NCI-H187 (cell line): ENCODE results near the gene ZNF507.

Experiments used
- DNase-seq, 2 experiments: peaks; one replicate each; lab custom pipeline; 2025; lab: John Stamatoyannopoulos, UW

The ZNF507 gene

GRCh38 chr19:32339988-32340874, 5.2 kb upstream of the ZNF507 start:
- DNase-seq: no peak

- no peak for DNase-seq
Observed at GRCh38 chr19:32342695-32343094, 2.7 kb upstream of the ZNF507 start.

DNA sequence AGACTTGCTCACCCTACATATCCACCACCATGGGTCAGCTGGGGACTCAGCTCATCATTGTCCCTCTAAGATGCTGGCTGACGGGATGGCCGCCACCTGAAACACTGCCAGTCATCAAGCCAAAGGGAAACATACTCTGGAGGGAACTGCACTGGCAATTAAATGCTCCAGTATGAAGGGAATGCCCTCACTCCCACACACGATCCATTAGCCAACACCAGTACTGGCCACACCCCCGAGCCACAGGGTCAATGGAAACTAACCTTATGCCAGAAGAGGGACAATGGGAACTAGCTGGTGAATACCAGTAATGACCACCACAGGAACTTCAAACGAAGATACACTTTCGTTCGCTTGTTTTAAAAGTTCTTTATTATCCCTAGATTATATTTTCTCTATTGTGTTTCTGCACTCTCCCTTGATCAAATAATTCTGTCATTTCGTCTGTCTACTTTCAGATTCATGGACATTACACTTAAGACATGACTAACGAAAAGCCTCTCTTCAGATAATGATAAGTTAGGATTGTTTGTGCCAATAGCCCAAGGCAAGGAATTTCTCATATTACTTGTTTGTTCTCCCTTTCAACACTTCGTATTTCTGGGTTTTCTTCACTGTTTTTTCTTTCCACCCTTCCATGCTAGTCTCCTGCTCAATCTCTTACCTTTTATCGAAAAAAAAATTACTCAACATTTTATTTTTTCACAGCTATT, 1.7 kb upstream of the ZNF507 start:
- no peak for DNase-seq

GRCh38 chr19:32346901-32347300, 1.5 kb downstream of the ZNF507 start:
- DNase-seq: no peak

GRCh38 chr19:32347573-32347972, 2.2 kb downstream of the ZNF507 start:
- no peak for DNase-seq

- no peak for DNase-seq
Observed at GRCh38 chr19:32349051-32349450, 3.6 kb downstream of the ZNF507 start.

- no peak for DNase-seq
Observed at GRCh38 chr19:32349724-32350470, 4.5 kb downstream of the ZNF507 start.

- no peak for DNase-seq
Observed at GRCh38 chr19:32350471-32350865, 5.1 kb downstream of the ZNF507 start.

- DNase-seq: no peak
Observed at GRCh38 chr19:32350987-32351348, 5.6 kb downstream of the ZNF507 start.

- DNase-seq: no peak
Observed at GRCh38 chr19:32352241-32352630, 6.8 kb downstream of the ZNF507 start.

DNA sequence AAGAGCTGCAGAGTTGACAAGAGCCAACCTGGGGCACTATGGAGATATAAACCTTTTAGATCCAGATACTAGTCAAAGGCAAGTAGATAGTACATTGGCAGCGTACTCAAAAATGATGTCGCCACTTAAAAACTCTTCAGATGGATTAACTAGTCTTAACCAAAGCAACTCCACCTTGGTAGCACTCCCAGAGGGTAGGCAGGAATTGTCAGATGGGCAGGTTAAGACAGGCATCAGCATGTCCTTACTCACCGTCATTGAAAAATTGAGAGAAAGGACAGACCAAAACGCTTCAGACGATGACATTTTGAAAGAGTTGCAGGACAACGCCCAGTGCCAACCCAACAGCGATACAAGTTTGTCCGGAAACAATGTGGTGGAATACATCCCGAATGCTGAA, 8.9 kb downstream of the ZNF507 start:
- no peak for DNase-seq

DNA sequence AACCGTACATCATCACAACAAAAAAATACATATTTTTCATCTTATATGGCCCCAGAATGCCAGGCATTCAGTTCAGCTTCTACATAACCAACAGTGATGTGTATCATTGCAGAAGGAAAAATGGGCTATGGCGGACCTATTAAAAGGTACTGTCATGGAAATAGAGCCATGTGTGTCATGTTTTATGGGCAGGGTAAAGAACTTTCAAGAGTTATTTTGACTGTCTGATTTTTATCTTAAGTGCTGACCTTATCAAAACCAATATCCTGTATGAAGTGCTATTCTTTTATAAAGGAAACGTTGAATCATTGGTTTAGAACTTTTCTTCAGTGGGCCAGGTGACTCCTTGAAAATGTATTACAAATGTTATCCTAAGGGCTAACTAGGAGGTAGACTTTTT, 9.9 kb downstream of the ZNF507 start:
- DNase-seq: no peak

- DNase-seq: no peak
Observed at GRCh38 chr19:32357720-32358119, 12.3 kb downstream of the ZNF507 start.

GRCh38 chr19:32358321-32358720, 12.9 kb downstream of the ZNF507 start:
- DNase-seq: no peak

GRCh38 chr19:32359581-32359980, 14.2 kb downstream of the ZNF507 start:
- no peak for DNase-seq

DNA sequence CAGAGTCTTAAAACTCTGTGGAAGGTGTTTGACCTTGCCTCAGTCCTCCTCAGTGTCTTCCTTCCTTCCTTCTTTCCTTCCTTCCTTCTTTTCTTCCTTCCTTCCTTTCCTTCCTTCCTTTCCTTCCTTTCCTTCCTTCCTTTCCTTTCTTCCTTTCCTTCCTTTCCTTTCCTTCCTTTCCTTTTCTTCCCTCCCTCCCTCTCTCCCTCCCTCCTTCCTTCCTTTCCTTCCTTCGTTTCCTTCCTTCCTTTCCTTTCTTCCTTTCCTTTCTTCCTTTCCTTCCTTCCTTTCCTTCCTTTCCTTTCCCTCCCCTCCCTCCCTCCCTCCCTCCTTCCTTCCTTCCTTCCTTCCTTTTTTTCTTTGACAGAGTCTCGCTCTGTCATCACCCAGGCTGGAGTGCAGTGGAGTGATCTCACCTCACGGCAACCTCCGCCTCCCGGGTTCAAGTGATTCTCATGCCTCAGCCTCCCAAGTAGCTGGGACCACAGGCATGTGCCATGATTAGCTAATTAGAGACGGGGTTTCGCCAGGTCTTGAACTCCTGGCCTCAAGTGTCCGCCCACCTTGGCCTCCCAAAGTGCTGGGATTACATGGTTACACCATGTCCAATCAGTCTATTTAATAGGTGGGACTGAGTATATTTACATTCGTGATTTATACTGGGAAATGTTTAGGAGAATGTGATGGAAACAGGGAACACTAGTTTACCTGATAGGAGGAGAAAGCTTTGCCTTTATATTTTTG, 16.3 kb downstream of the ZNF507 start:
- no peak for DNase-seq

DNA sequence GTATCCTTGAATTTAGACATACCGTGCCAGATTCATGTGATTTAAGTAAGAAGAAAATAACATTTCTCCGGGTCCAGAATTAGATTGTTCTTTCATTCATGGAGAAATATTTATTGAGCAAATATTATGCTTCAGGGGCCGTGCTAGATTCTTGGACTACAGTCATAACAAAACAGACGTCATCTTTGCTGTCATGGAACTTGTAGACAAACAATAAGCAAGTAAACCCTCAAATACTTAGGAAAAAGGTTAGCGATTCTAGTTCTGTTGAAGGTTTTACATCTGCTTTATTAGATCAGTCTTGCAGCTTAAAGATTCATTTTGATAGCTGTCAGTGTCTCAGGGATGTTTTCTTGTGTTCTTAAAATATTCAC, 16.9 kb downstream of the ZNF507 start:
- DNase-seq: no peak

GRCh38 chr19:32363175-32363574, 17.8 kb downstream of the ZNF507 start:
- DNase-seq: no peak

DNA sequence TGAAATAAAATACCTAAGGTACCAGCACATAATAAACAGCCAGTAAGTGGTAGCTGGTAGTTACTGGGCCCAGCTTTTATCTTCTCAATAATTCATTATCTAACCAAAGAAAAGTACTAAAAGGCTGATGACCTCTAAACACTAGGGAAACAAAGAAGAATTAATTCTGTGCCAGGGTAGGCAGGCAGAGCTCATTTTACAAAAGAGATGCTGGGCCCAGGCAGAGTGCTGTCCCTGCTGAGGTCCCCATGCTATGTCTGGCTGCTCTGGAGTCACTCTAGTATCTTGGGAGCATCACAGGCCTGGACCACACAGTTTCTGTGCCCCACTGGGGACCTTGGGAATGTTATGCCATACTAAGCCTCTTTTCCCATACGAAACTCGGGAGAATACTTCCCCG, 18.2 kb downstream of the ZNF507 start:
- no peak for DNase-seq

DNA sequence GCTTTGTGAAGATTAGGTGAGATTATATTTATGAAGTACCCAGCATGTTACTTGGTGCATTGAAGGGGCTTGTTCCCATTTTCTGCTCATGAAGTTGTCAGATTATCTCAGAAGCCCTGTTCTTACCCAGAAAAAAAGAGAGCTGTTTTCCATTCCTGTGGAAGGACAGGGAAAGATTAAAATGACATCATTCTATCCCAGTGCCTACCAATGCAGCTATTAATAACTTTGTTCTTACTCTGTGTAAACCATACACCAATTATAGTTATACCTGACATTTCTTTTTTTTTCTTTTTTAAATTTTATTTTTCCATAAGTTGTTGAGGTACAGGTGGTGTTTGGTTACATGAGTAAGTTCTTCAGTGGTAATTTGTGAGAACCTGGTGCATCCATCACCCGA, 18.6 kb downstream of the ZNF507 start:
- DNase-seq: no peak

- no peak for DNase-seq
Observed at GRCh38 chr19:32367063-32367462, 21.7 kb downstream of the ZNF507 start.

GRCh38 chr19:32367948-32368536, 22.6 kb downstream of the ZNF507 start:
- DNase-seq: no peak
